HepG2 (cell line): Measurements from ENCODE around the gene ENDOG. TPM values are rescaled to one million over a fixed set of nuclear protein-coding genes. Genes with fewer than 3 reads are reported as not detected.
A peak's percentile ranks its signal among the peaks of the same experiment; 100 is the strongest.

Experiments
- DMAP1 ChIP-seq: IDR thresholded peaks from 2 replicates; pipeline ENCODE4 v1.6.1; 2016
- MTA1 ChIP-seq: sonication (generic); formaldehyde crosslinking; IDR thresholded peaks from 2 replicates; pipeline ENCODE4 v1.4.0; 2020; ENCODE audit warnings: missing genetic modification reagents, mild to moderate bottlenecking, borderline replicate concordance
- MYNN ChIP-seq: sonication (generic); formaldehyde crosslinking; IDR thresholded peaks from 2 replicates; pipeline ENCODE4 v1.4.0; 2020; ENCODE audit warnings: mild to moderate bottlenecking, low read depth, missing genetic modification reagents
- NCOA5 ChIP-seq: sonication (generic); formaldehyde crosslinking; IDR thresholded peaks from 2 replicates; pipeline ENCODE4 v1.4.0; 2020; ENCODE audit warnings: missing genetic modification reagents
- PHF5A ChIP-seq: IDR thresholded peaks from one replicate; pipeline ENCODE4 v1.6.1; 2018; ENCODE audit warnings: low read depth, missing genetic modification reagents; ENCODE audit not compliant: unreplicated experiment
- ZIK1 ChIP-seq: sonication (generic); formaldehyde crosslinking; IDR thresholded peaks from 2 replicates; pipeline ENCODE4 v1.5.0; 2020; ENCODE audit warnings: mild to moderate bottlenecking, low read depth, missing genetic modification reagents, borderline replicate concordance
- ZNF274 ChIP-seq: sonication (generic); formaldehyde crosslinking; IDR thresholded peaks from 2 replicates; pipeline ENCODE4 v1.5.1; 2020; ENCODE audit warnings: mild to moderate bottlenecking, missing genetic modification reagents
- ZNF674 ChIP-seq: sonication (generic); formaldehyde crosslinking; IDR thresholded peaks from 2 replicates; pipeline ENCODE4 v1.5.0; 2020; ENCODE audit warnings: low read depth, mild to moderate bottlenecking, missing genetic modification reagents
- ZNF75D ChIP-seq: sonication (generic); formaldehyde crosslinking; IDR thresholded peaks from 2 replicates; pipeline ENCODE4 v1.8.1; 2023; ENCODE audit warnings: missing genetic modification reagents, mild to moderate bottlenecking, borderline replicate concordance
- ZNF772 ChIP-seq: sonication (generic); formaldehyde crosslinking; IDR thresholded peaks from 2 replicates; pipeline ENCODE4 v1.5.0; 2020; ENCODE audit warnings: mild to moderate bottlenecking, missing genetic modification reagents
- ZNF777 ChIP-seq: sonication (generic); formaldehyde crosslinking; IDR thresholded peaks from 2 replicates; pipeline ENCODE4 v1.4.0; 2020; ENCODE audit warnings: missing genetic modification reagents
- polyA plus RNA-seq, 8 experiments: library from polyadenylated mRNA; depleted of rRNA in 3 of 8; stranded (reverse) in 7 of 8; unstranded in 1 of 8; fragments of >200 nt; fragmentation: Illumina TruSeq in 4 of 8; extraction: Trizol in 4 of 8; gene quantifications; 2 replicates each; pipeline versions ENCODE4 v1.2.1 to v1.2.3, GENCODE V29; 2011 to 2016; ENCODE audit warnings: low read depth in 4 of 8, missing spikeins in 1 of 8, mixed read lengths in 1 of 8; ENCODE audit not compliant: insufficient read depth in 1 of 8
- total RNA-seq, 5 experiments: library from RNA; depleted of rRNA; stranded (reverse); fragments of >200 nt; fragmentation: Illumina TruSeq; extraction: Trizol; gene quantifications; 2 replicates each; pipeline ENCODE4 v1.2.3, GENCODE V29; 2016; ENCODE audit warnings: low read depth in 1 of 5
- TF ChIP-seq, protein P1 (sequence below): sonication (generic); formaldehyde crosslinking; conservative IDR thresholded peaks from 2 replicates; pipeline ENCODE4 v1.5.0; 2020; ENCODE audit warnings: missing genetic modification reagents
- TF ChIP-seq, protein P2 (sequence below): sonication (generic); formaldehyde crosslinking; IDR thresholded peaks from 2 replicates; pipeline ENCODE4 v1.5.0; 2020; ENCODE audit warnings: missing genetic modification reagents, mild to moderate bottlenecking, borderline replicate concordance
- TF ChIP-seq, protein P3 (sequence below): sonication (generic); formaldehyde crosslinking; conservative IDR thresholded peaks from 2 replicates; pipeline ENCODE4 v1.4.0; 2020; ENCODE audit warnings: mild to moderate bottlenecking, missing genetic modification reagents, moderate library complexity
- TF ChIP-seq, protein P4 (sequence below): sonication (generic); formaldehyde crosslinking; IDR thresholded peaks from 2 replicates; pipeline ENCODE4 v1.4.0; 2020; ENCODE audit warnings: missing genetic modification reagents

Gene ENDOG
- total and polyA plus RNA-seq, 2 of the 13 experiments (the other 11 are each of a cell fraction or from before 2014, with no cell fraction given), result 26.3 to 28.8 TPM

DNA sequence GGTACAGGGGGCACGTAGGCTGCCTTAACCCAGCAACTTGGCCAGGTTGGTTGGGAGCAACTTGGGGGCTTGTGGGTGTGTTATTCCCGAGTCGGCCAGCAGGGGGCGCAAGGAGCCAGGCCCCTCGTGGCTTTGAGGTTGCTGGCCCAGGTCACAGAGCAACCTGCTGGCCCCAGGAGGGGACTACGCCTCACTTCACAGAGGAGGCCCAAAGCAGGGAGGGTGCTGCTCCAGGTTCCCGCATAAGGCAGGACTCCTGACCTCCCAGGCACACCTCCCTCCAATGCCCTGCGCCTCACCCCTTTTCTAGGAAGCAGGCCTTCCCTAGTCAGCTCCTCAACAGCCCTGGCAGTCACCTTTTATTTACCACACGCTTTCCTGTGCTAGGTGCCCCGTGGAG, 45.3 kb downstream of the ENDOG start (continued):
- TF ChIP-seq, protein P1, sequence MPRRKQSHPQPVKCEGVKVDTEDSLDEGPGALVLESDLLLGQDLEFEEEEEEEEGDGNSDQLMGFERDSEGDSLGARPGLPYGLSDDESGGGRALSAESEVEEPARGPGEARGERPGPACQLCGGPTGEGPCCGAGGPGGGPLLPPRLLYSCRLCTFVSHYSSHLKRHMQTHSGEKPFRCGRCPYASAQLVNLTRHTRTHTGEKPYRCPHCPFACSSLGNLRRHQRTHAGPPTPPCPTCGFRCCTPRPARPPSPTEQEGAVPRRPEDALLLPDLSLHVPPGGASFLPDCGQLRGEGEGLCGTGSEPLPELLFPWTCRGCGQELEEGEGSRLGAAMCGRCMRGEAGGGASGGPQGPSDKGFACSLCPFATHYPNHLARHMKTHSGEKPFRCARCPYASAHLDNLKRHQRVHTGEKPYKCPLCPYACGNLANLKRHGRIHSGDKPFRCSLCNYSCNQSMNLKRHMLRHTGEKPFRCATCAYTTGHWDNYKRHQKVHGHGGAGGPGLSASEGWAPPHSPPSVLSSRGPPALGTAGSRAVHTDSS (CRISPR knock-in tag), result no peak
- TF ChIP-seq ZIK1 (CRISPR knock-in tag), result 0 out of 2 replicates have a peak, but pooled peaks have one; percentile 24
- no peak for TF ChIP-seq MTA1 (CRISPR knock-in tag)
- TF ChIP-seq ZNF274 (CRISPR knock-in tag), result peak; percentile 48; the same call in 1 of the 2 replicates
- no peak for TF ChIP-seq ZNF674 (CRISPR knock-in tag)
- no peak for TF ChIP-seq NCOA5
- peak; percentile 72; the same call in 1 of the 2 replicates for TF ChIP-seq ZNF772 (CRISPR knock-in tag)
- TF ChIP-seq ZNF75D (CRISPR knock-in tag), result no peak
- TF ChIP-seq MYNN (CRISPR knock-in tag), result no peak
- TF ChIP-seq, protein P2, sequence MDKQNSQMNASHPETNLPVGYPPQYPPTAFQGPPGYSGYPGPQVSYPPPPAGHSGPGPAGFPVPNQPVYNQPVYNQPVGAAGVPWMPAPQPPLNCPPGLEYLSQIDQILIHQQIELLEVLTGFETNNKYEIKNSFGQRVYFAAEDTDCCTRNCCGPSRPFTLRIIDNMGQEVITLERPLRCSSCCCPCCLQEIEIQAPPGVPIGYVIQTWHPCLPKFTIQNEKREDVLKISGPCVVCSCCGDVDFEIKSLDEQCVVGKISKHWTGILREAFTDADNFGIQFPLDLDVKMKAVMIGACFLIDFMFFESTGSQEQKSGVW (CRISPR knock-in tag), result no peak
- TF ChIP-seq, protein P3, sequence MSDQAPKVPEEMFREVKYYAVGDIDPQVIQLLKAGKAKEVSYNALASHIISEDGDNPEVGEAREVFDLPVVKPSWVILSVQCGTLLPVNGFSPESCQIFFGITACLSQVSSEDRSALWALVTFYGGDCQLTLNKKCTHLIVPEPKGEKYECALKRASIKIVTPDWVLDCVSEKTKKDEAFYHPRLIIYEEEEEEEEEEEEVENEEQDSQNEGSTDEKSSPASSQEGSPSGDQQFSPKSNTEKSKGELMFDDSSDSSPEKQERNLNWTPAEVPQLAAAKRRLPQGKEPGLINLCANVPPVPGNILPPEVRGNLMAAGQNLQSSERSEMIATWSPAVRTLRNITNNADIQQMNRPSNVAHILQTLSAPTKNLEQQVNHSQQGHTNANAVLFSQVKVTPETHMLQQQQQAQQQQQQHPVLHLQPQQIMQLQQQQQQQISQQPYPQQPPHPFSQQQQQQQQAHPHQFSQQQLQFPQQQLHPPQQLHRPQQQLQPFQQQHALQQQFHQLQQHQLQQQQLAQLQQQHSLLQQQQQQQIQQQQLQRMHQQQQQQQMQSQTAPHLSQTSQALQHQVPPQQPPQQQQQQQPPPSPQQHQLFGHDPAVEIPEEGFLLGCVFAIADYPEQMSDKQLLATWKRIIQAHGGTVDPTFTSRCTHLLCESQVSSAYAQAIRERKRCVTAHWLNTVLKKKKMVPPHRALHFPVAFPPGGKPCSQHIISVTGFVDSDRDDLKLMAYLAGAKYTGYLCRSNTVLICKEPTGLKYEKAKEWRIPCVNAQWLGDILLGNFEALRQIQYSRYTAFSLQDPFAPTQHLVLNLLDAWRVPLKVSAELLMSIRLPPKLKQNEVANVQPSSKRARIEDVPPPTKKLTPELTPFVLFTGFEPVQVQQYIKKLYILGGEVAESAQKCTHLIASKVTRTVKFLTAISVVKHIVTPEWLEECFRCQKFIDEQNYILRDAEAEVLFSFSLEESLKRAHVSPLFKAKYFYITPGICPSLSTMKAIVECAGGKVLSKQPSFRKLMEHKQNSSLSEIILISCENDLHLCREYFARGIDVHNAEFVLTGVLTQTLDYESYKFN (CRISPR knock-in tag), result peak; percentile 36; the same call in 1 of the 2 replicates
- peak; percentile 50; the same call in 1 of the 2 replicates for TF ChIP-seq DMAP1 (CRISPR knock-in tag)
- no peak for TF ChIP-seq PHF5A (CRISPR knock-in tag)
- TF ChIP-seq, protein P4, sequence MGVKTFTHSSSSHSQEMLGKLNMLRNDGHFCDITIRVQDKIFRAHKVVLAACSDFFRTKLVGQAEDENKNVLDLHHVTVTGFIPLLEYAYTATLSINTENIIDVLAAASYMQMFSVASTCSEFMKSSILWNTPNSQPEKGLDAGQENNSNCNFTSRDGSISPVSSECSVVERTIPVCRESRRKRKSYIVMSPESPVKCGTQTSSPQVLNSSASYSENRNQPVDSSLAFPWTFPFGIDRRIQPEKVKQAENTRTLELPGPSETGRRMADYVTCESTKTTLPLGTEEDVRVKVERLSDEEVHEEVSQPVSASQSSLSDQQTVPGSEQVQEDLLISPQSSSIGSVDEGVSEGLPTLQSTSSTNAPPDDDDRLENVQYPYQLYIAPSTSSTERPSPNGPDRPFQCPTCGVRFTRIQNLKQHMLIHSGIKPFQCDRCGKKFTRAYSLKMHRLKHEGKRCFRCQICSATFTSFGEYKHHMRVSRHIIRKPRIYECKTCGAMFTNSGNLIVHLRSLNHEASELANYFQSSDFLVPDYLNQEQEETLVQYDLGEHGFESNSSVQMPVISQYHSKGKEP (CRISPR knock-in tag), result no peak
- TF ChIP-seq ZNF777 (CRISPR knock-in tag), result no peak
- TF ChIP-seq, all 625 proteins: peak for 113
